Keratinocyte (primary cell): Measurements from ENCODE around the gene ACTR1B. TPM values are rescaled to one million over a fixed set of nuclear protein-coding genes. Genes with fewer than 3 reads are reported as not detected.

Experiments
- DNase-seq: peaks from one replicate; pipeline ENCODE4 v3.0.0-alpha.2; 2011; ENCODE audit warnings: low read depth, missing footprints, low spot score
- FAIRE-seq: peaks from 2 replicates; lab custom pipeline; 2011; peaks lifted over from hg19 to GRCh38; lab: Jason Lieb, UNC
- H2AFZ ChIP-seq: 2 replicates; pipeline ENCODE4 v1.6.0; 2012; ENCODE audit warnings: low read length, control low read depth, inconsistent platforms; ENCODE audit not compliant: control insufficient read depth
- H3K27ac ChIP-seq: 2 replicates; pipeline ENCODE4 v1.5.1; 2011; ENCODE audit warnings: low read length; ENCODE audit not compliant: control insufficient read depth, insufficient read depth
- H3K27me3 ChIP-seq: 3 replicates; pipeline ENCODE4 v1.6.0; 2011; ENCODE audit warnings: low read length; ENCODE audit not compliant: control insufficient read depth, insufficient read depth; ENCODE audit errors: extremely low read depth
- H3K36me3 ChIP-seq, 2 experiments: 2 replicates in 1 of 2; 3 replicates in 1 of 2; pipeline ENCODE4 v1.5.1; 2011; ENCODE audit warnings: low read length in 2 of 2, mild to moderate bottlenecking in 1 of 2; ENCODE audit not compliant: control insufficient read depth in 2 of 2, insufficient read depth in 2 of 2; ENCODE audit errors: extremely low read depth in 1 of 2
- H3K4me1 ChIP-seq: 3 replicates; pipeline ENCODE4 v1.5.1; 2011; ENCODE audit warnings: low read length; ENCODE audit not compliant: control insufficient read depth, insufficient read depth; ENCODE audit errors: extremely low read depth
- H3K4me2 ChIP-seq: 3 replicates; pipeline ENCODE4 v1.6.0; 2011; ENCODE audit warnings: low read depth, low read length; ENCODE audit not compliant: control insufficient read depth, insufficient read depth; ENCODE audit errors: extremely low read depth
- H3K4me3 ChIP-seq, 3 experiments: fragments of 200-600 bp in 1 of 3; sonication (generic) in 1 of 3; 2 replicates in 2 of 3; 3 replicates in 1 of 3; pipeline ENCODE4 v1.5.1; 2011 to 2016; ENCODE audit warnings: low read length in 3 of 3, mild to moderate bottlenecking in 3 of 3, control low read depth in 2 of 3, inconsistent platforms in 1 of 3, low read depth in 1 of 3, mixed read lengths in 1 of 3, mixed run types in 1 of 3, moderate library complexity in 1 of 3; ENCODE audit not compliant: control insufficient read depth in 2 of 3, insufficient read depth in 2 of 3; ENCODE audit errors: extremely low read depth in 1 of 3
- H3K79me2 ChIP-seq: 2 replicates; pipeline ENCODE4 v1.6.0; 2012; ENCODE audit warnings: low read length; ENCODE audit not compliant: control insufficient read depth, insufficient read depth
- H3K9ac ChIP-seq: 3 replicates; pipeline ENCODE4 v1.6.0; 2011; ENCODE audit warnings: low read length; ENCODE audit not compliant: control insufficient read depth, insufficient read depth; ENCODE audit errors: extremely low read depth
- H3K9me1 ChIP-seq: 3 replicates; pipeline ENCODE4 v1.6.0; 2011; ENCODE audit warnings: low read length; ENCODE audit not compliant: control insufficient read depth, insufficient read depth; ENCODE audit errors: extremely low read depth
- H3K9me3 ChIP-seq: 2 replicates; pipeline ENCODE4 v1.5.1; 2012; ENCODE audit warnings: low read depth, low read length; ENCODE audit not compliant: control insufficient read depth
- H4K20me1 ChIP-seq: 3 replicates; pipeline ENCODE4 v1.6.0; 2011; ENCODE audit warnings: low read length; ENCODE audit not compliant: control insufficient read depth, insufficient read depth; ENCODE audit errors: extremely low read depth
- EZH2 ChIP-seq: IDR thresholded peaks from one replicate; pipeline ENCODE4 v1.6.1; 2012; ENCODE audit warnings: inconsistent platforms, mild to moderate bottlenecking, low read length, moderate library complexity
- dilution Hi-C: fragments of 300-500 bp; cut with MboI; formaldehyde crosslinking; loops from one replicate; pipeline ENCODE4 v1.7.0; 2020; ENCODE audit warnings: low sequenced_read_pairs; ENCODE audit not compliant: extremely low pct_ligation_motif_present
- polyA plus RNA-seq, 5 experiments: library from polyadenylated mRNA; depleted of rRNA in 3 of 5; stranded (reverse) in 3 of 5; stranded (forward) in 1 of 5; unstranded in 1 of 5; fragments of >200 nt; gene quantifications; 1 replicate in 1 of 5; 2 replicates in 3 of 5; 3 replicates in 1 of 5; pipeline versions ENCODE4 v1.2.1 to v1.2.3, GENCODE V29; 2011 to 2012; ENCODE audit warnings: missing spikeins in 2 of 5, low read depth in 1 of 5, low replicate concordance in 1 of 5
- TF ChIP-seq, protein P1 (sequence below), 3 experiments: IDR thresholded peaks in 1 of 3; conservative IDR thresholded peaks in 1 of 3; optimal IDR thresholded peaks in 1 of 3; 2 replicates in 2 of 3; 3 replicates in 1 of 3; pipeline versions ENCODE3 to v1.5.1; 2011; ENCODE audit warnings: low read length in 3 of 3, mild to moderate bottlenecking in 3 of 3, moderate library complexity in 2 of 3, control low read depth in 1 of 3, inconsistent platforms in 1 of 3; ENCODE audit not compliant: insufficient read depth in 2 of 3; ENCODE audit errors: extremely low read depth in 1 of 3

The ACTR1B gene
- polyA plus RNA-seq, 1 donor (not counting 4 experiments of a cell fraction or from before 2014, with no cell fraction given), result 20.6 TPM

- no peaks in the 10 kb centered on the region for H3K79me2 ChIP-seq
- peaks cover 2% of the 10 kb centered on the region for H3K9me3 ChIP-seq
- H3K27ac ChIP-seq, result no peak overlapping the region
- H3K36me3 ChIP-seq, result peaks cover 10 to 13% of the 10 kb centered on the region in 2 experiments
- H4K20me1 ChIP-seq, result no peaks in the 10 kb centered on the region
- no peak overlapping the region for H2AFZ ChIP-seq
- no peaks in the 10 kb centered on the region for H3K9me1 ChIP-seq
- H3K4me1 ChIP-seq, result no peaks in the 10 kb centered on the region
- H3K9ac ChIP-seq, result no peak overlapping the region
- H3K4me2 ChIP-seq, result no peak overlapping the region
- no peak overlapping the region for H3K4me3 ChIP-seq
- no peak for DNase-seq
- TF ChIP-seq, protein P1, sequence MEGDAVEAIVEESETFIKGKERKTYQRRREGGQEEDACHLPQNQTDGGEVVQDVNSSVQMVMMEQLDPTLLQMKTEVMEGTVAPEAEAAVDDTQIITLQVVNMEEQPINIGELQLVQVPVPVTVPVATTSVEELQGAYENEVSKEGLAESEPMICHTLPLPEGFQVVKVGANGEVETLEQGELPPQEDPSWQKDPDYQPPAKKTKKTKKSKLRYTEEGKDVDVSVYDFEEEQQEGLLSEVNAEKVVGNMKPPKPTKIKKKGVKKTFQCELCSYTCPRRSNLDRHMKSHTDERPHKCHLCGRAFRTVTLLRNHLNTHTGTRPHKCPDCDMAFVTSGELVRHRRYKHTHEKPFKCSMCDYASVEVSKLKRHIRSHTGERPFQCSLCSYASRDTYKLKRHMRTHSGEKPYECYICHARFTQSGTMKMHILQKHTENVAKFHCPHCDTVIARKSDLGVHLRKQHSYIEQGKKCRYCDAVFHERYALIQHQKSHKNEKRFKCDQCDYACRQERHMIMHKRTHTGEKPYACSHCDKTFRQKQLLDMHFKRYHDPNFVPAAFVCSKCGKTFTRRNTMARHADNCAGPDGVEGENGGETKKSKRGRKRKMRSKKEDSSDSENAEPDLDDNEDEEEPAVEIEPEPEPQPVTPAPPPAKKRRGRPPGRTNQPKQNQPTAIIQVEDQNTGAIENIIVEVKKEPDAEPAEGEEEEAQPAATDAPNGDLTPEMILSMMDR (optimal IDR thresholded peaks at IDR 0.05 in 1 of 3, IDR thresholded peaks at IDR 0.05 in 1 of 3, conservative IDR thresholded peaks at IDR 0.05 in 1 of 3; ENCODE audit: extremely low read depth in 1 of 3, insufficient read depth in 2 of 3, low read length in 3 of 3), result no peak
- no peak for TF ChIP-seq EZH2
- dilution Hi-C loops, result no loop called here
- FAIRE-seq, result no peak
- no peaks in the 10 kb centered on the region for H3K27me3 ChIP-seq
Measured at GRCh38 chr2:97653473-97653872, 10.4 kb downstream of the ACTR1B start.

DNA sequence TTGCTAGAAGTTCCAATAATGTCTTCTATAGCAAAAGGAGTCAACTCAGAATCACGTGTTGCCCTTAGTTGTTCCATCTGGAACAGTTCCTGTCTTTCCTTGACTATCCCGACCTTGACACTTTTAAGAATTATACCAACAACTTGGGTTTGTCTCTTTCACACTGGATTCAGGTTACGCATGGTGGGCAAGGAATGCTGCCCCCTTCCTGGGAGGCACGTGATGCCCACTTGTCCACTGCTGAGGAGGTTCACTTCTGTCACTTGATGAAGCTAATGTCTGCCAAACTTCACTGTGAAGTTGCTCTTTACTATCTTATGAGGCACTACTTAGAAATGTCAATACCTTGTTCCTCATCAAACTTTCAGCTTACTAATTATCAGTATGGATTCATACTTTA, 12.7 kb downstream of the ACTR1B start:
- dilution Hi-C loops, result no loop called here
- Histone ChIP-seq H3K79me2 (peaks cover 11% of the 10 kb centered on the region), H3K27ac (no peak overlapping the region), H3K27me3 (no peaks in the 10 kb centered on the region), H4K20me1 (no peaks in the 10 kb centered on the region), H3K9me3 (peaks cover 2% of the 10 kb centered on the region), H3K36me3 (peaks cover 12 to 20% of the 10 kb centered on the region in 2 experiments), H3K9ac (no peak overlapping the region), H3K4me2 (no peak overlapping the region), H2AFZ (no peak overlapping the region), H3K4me1 (peaks cover 3% of the 10 kb centered on the region), H3K9me1 (no peaks in the 10 kb centered on the region), H3K4me3 (no peak overlapping the region)
- TF ChIP-seq, protein P1 (optimal IDR thresholded peaks at IDR 0.05 in 1 of 3, IDR thresholded peaks at IDR 0.05 in 1 of 3, conservative IDR thresholded peaks at IDR 0.05 in 1 of 3; ENCODE audit: extremely low read depth in 1 of 3, insufficient read depth in 2 of 3, low read length in 3 of 3), result no peak
- no peak for TF ChIP-seq EZH2
- DNase-seq (no peak), FAIRE-seq (no peak)
